Measurements from ENCODE around the gene PTEN.
"Not testable (repeated sequence)": the region's sequence is repeated elsewhere in the genome, so short reads cannot be mapped to it uniquely, and the experiment has no call there.

The PTEN gene

DNA sequence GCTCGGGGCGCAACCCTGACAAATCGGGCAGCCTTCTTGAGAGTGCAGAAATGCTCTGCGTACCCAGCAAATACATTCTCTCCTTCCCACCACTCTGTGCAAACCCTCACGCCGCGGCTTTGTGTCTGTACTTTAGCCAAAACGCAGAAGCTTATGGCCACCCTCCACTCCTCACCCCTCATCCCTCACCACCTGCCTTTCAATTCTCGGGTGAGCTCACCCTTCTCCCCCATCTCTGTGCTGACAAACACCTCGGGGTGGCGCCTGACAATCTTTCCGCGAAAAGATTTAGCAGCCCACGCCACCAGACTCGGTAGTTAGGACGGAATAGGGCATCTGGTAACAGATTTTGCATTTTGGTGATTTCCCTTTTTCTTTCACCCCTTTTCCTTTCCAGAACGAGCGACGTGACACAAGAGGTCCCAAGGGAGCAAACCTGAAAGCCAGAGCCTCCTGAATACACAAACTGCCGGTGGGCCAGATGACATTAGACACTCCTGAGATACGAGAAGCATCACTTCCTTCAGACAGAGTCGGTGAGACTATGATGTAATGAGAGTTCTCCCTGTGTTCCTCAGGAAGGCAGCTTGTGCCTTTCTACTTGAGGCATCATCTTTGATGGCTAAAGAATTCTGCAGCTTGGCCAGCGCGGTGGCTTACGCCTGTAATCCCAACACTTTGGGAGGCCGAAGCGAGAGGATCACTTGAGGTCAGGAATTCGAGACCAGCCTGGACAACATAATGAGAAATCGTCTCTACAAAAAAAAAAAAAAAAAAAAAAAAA lies 44.7 kb upstream of the PTEN start:
- H4K5ac ChIP-seq (ENCODE audit: low read length): no peak overlapping the region
- peak overlapping the region; percentile 73 for H3K9ac ChIP-seq (ENCODE audit: low read length)
- H3K4me3 ChIP-seq (ENCODE audit: low read length): peak overlapping the region; percentile 84
- H3K56ac ChIP-seq (ENCODE audit: low read length): peak overlapping the region; percentile 82
- H3K27ac ChIP-seq (ENCODE audit: low read depth, low read length): no peak overlapping the region
- peak; percentile 89 for DNase-seq
- H2BK120ac ChIP-seq (ENCODE audit: low read depth, low read length): no peak overlapping the region
- no CpG with 5 or more reads among the region's 29 CpGs for WGBS (ENCODE audit: extremely low coverage, insufficient coverage, low lambda C conversion rate)
- H4K8ac ChIP-seq (ENCODE audit: low read depth, low read length): no peak overlapping the region
- H3K27me3 ChIP-seq (ENCODE audit: insufficient read depth, low read length, poor library complexity): no peaks in the 10 kb centered on the region
- H3K79me2 ChIP-seq (ENCODE audit: control insufficient read depth, insufficient read depth, low read length): peaks cover 23% of the 10 kb centered on the region
- H3K4me2 ChIP-seq (ENCODE audit: low read length): peak overlapping the region; percentile 88
- H3K18ac ChIP-seq (ENCODE audit: low read length): no peak overlapping the region
- no peak overlapping the region for H3K23ac ChIP-seq (ENCODE audit: low read length)
- H3K79me1 ChIP-seq (ENCODE audit: low read length): peaks cover 1% of the 10 kb centered on the region
- no peaks in the 10 kb centered on the region for H3K36me3 ChIP-seq (ENCODE audit: control insufficient read depth, insufficient read depth, low read length)
- no peaks in the 10 kb centered on the region for H3K4me1 ChIP-seq (ENCODE audit: control insufficient read depth, low read depth, low read length)
- H3K4ac ChIP-seq (ENCODE audit: low read depth, low read length): no peak overlapping the region
- no peak overlapping the region for H2BK15ac ChIP-seq (replicated peaks; ENCODE audit: low read depth)
- no peak overlapping the region for H2BK5ac ChIP-seq (ENCODE audit: low read length)
- no peak overlapping the region for H2AK5ac ChIP-seq (ENCODE audit: low read length)

DNA sequence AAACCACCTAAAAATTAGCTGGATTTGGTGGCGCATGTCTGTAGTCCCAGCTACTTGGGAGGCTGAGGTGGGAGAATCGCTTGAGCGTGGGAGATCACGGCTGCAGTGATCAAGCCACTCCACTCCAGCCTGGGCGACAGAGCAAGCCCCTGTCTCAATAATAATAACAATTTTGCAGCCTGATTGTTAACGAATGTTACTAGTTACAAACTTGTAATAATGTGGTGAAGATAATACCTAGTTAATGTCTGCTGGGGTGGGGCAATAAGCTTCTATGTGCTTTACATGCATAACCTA lies 44.2 kb upstream of the PTEN start:
- no peak overlapping the region for H2BK120ac ChIP-seq (ENCODE audit: low read depth, low read length)
- H3K4ac ChIP-seq (ENCODE audit: low read depth, low read length): no peak overlapping the region
- no CpG with 5 or more reads among the region's 6 CpGs for WGBS (ENCODE audit: extremely low coverage, insufficient coverage, low lambda C conversion rate)
- H3K9ac ChIP-seq (ENCODE audit: low read length): no peak overlapping the region
- no peak overlapping the region for H3K4me2 ChIP-seq (ENCODE audit: low read length)
- no peak overlapping the region for H4K5ac ChIP-seq (ENCODE audit: low read length)
- no peaks in the 10 kb centered on the region for H3K4me1 ChIP-seq (ENCODE audit: control insufficient read depth, low read depth, low read length)
- no peak overlapping the region for H4K8ac ChIP-seq (ENCODE audit: low read depth, low read length)
- H2AK5ac ChIP-seq (ENCODE audit: low read length): no peak overlapping the region
- peaks cover 23% of the 10 kb centered on the region for H3K79me2 ChIP-seq (ENCODE audit: control insufficient read depth, insufficient read depth, low read length)
- H3K4me3 ChIP-seq (ENCODE audit: low read length): no peak overlapping the region
- no peak for DNase-seq
- H3K18ac ChIP-seq (ENCODE audit: low read length): no peak overlapping the region
- H3K27me3 ChIP-seq (ENCODE audit: insufficient read depth, low read length, poor library complexity): no peaks in the 10 kb centered on the region
- no peak overlapping the region for H2BK15ac ChIP-seq (replicated peaks; ENCODE audit: low read depth)
- H3K36me3 ChIP-seq (ENCODE audit: control insufficient read depth, insufficient read depth, low read length): no peaks in the 10 kb centered on the region
- H3K27ac ChIP-seq (ENCODE audit: low read depth, low read length): no peak overlapping the region
- no peak overlapping the region for H2BK5ac ChIP-seq (ENCODE audit: low read length)
- H3K23ac ChIP-seq (ENCODE audit: low read length): no peak overlapping the region
- H3K79me1 ChIP-seq (ENCODE audit: low read length): peaks cover 1% of the 10 kb centered on the region
- no peak overlapping the region for H3K56ac ChIP-seq (ENCODE audit: low read length)

DNA sequence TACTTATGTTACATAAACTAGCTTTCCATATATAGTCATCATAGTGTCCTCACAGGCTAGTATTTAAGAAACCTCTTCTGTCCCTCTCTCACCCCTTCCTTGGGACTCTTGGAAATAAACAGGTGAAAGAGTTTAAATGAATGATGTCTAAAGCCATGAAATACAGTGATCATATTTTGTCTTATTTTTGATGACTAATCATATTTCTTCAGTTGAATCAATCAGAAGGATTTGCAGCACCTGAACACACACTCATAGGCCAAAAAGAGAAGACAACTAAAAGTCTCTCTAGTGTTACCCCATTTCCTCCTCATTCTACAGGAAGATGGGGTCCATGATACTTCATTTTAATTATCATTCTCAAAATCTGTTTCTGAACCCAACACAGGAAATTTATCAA lies 36.8 kb upstream of the PTEN start:
- Histone ChIP-seq H4K8ac (ENCODE audit: low read depth, low read length) (no peak overlapping the region), H3K9ac (ENCODE audit: low read length) (no peak overlapping the region), H3K4ac (ENCODE audit: low read depth, low read length) (no peak overlapping the region), H2BK15ac (replicated peaks; ENCODE audit: low read depth) (no peak overlapping the region), H3K27me3 (ENCODE audit: insufficient read depth, low read length, poor library complexity) (no peaks in the 10 kb centered on the region), H2AK5ac (ENCODE audit: low read length) (no peak overlapping the region), H3K36me3 (ENCODE audit: control insufficient read depth, insufficient read depth, low read length) (no peaks in the 10 kb centered on the region), H3K4me3 (ENCODE audit: low read length) (no peak overlapping the region), H4K5ac (ENCODE audit: low read length) (no peak overlapping the region), H3K4me1 (ENCODE audit: control insufficient read depth, low read depth, low read length) (no peaks in the 10 kb centered on the region), H3K79me1 (ENCODE audit: low read length) (no peaks in the 10 kb centered on the region), H3K4me2 (ENCODE audit: low read length) (no peak overlapping the region), H3K27ac (ENCODE audit: low read depth, low read length) (no peak overlapping the region), H3K23ac (ENCODE audit: low read length) (no peak overlapping the region), H3K18ac (ENCODE audit: low read length) (no peak overlapping the region), H3K56ac (ENCODE audit: low read length) (no peak overlapping the region), H2BK120ac (ENCODE audit: low read depth, low read length) (no peak overlapping the region), H2BK5ac (ENCODE audit: low read length) (no peak overlapping the region), H3K79me2 (ENCODE audit: control insufficient read depth, insufficient read depth, low read length) (no peaks in the 10 kb centered on the region)
- DNase-seq: no peak

DNA sequence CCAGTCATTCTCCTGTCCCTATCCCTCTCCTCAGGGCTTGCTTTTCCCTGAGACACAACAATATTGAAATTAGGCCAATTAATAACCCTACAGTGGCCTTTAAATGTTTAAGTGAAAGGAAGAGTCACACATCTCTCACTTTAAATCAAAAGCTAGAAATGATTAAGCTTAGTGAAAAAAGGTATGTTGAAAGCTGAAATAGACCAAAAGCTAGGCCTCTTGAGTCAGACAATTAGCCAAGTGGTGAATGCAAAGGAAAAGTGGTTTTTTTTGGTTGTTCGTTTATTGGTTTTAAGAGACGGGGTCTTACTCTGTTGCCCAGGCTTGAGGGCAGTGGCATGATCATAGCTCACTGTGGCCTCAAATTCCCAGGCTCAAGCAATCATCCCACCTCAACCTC lies 35.7 kb upstream of the PTEN start:
- no peak overlapping the region for H4K5ac ChIP-seq (ENCODE audit: low read length)
- H3K79me1 ChIP-seq (ENCODE audit: low read length): no peaks in the 10 kb centered on the region
- H3K18ac ChIP-seq (ENCODE audit: low read length): no peak overlapping the region
- no peaks in the 10 kb centered on the region for H3K36me3 ChIP-seq (ENCODE audit: control insufficient read depth, insufficient read depth, low read length)
- H2BK5ac ChIP-seq (ENCODE audit: low read length): no peak overlapping the region
- no CpG with 5 or more reads among the region's 2 CpGs for WGBS (ENCODE audit: extremely low coverage, insufficient coverage, low lambda C conversion rate)
- H3K56ac ChIP-seq (ENCODE audit: low read length): no peak overlapping the region
- H3K4ac ChIP-seq (ENCODE audit: low read depth, low read length): no peak overlapping the region
- H3K4me1 ChIP-seq (ENCODE audit: control insufficient read depth, low read depth, low read length): no peaks in the 10 kb centered on the region
- DNase-seq: no peak
- H2AK5ac ChIP-seq (ENCODE audit: low read length): no peak overlapping the region
- H4K8ac ChIP-seq (ENCODE audit: low read depth, low read length): no peak overlapping the region
- H3K4me3 ChIP-seq (ENCODE audit: low read length): no peak overlapping the region
- H3K79me2 ChIP-seq (ENCODE audit: control insufficient read depth, insufficient read depth, low read length): no peaks in the 10 kb centered on the region
- H3K4me2 ChIP-seq (ENCODE audit: low read length): no peak overlapping the region
- no peak overlapping the region for H2BK15ac ChIP-seq (replicated peaks; ENCODE audit: low read depth)
- H3K27me3 ChIP-seq (ENCODE audit: insufficient read depth, low read length, poor library complexity): no peaks in the 10 kb centered on the region
- no peak overlapping the region for H2BK120ac ChIP-seq (ENCODE audit: low read depth, low read length)
- no peak overlapping the region for H3K27ac ChIP-seq (ENCODE audit: low read depth, low read length)
- no peak overlapping the region for H3K23ac ChIP-seq (ENCODE audit: low read length)
- no peak overlapping the region for H3K9ac ChIP-seq (ENCODE audit: low read length)

DNA sequence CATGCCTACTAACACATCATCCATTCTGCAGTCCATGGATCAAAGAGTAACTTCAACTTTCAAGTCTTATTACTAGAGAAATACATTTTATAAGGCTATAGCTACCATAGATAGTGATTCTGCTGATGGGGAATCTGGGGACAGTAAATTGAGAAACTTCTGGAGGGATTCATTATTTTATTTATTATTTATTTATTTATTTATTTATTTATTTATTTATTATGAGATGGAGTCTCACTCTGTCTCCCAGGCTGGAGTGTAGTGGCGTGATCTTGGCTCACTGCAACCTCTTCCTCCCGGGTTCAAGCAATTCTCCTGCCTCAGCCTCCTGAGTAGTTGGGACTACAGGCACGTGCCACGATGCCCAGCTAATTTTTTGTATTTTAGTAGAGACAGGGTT lies 34.4 kb upstream of the PTEN start:
- WGBS (ENCODE audit: extremely low coverage, insufficient coverage, low lambda C conversion rate): no CpG with 5 or more reads among the region's 4 CpGs
- not testable (repeated sequence) for H2BK120ac ChIP-seq (ENCODE audit: low read depth, low read length); H3K27me3 ChIP-seq (ENCODE audit: insufficient read depth, low read length, poor library complexity); H3K4me2 ChIP-seq (ENCODE audit: low read length); H2BK15ac ChIP-seq (replicated peaks; ENCODE audit: low read depth); H2BK5ac ChIP-seq (ENCODE audit: low read length); H3K4me3 ChIP-seq (ENCODE audit: low read length); H3K23ac ChIP-seq (ENCODE audit: low read length); H3K56ac ChIP-seq (ENCODE audit: low read length); H3K18ac ChIP-seq (ENCODE audit: low read length); H3K9ac ChIP-seq (ENCODE audit: low read length); H3K4me1 ChIP-seq (ENCODE audit: control insufficient read depth, low read depth, low read length); H3K36me3 ChIP-seq (ENCODE audit: control insufficient read depth, insufficient read depth, low read length); H2AK5ac ChIP-seq (ENCODE audit: low read length); H4K5ac ChIP-seq (ENCODE audit: low read length); H3K4ac ChIP-seq (ENCODE audit: low read depth, low read length); H3K27ac ChIP-seq (ENCODE audit: low read depth, low read length); H4K8ac ChIP-seq (ENCODE audit: low read depth, low read length); DNase-seq; H3K79me1 ChIP-seq (ENCODE audit: low read length); H3K79me2 ChIP-seq (ENCODE audit: control insufficient read depth, insufficient read depth, low read length)

DNA sequence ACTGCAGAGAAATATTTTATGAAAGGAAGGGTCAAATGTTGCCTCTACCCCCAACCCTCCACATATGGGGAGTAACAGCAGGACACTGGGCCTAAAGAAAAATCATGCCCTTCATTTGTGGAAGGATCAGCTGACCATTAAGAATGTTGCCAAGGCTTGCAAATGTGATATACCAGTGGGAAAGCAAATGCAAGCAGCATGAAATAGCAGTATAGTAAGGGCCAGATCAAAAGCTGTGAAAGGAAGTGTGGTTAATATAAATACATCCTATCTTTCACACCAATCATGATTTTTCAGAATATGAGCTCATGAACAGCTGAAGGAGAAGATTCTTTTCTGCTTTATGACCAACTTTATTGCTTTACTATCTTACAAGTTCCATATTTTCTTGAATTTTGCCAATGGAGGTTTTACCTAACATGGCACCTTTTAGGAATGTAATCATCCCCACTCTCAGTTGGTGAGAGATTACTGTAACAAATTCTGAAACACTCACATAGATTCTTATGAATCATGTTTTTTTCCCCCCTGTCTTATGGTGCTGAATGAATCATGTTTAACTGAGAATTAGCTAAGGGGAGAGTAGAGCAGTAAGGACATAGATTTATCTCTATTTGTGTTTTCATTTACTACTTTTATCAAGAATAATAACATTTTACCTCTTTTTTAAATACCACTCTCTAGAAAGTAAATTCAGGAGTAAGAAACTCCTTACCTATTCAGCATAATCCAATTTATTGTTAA lies 33.3 kb upstream of the PTEN start:
- Histone ChIP-seq H3K27me3 (ENCODE audit: insufficient read depth, low read length, poor library complexity) (no peaks in the 10 kb centered on the region), H3K4me1 (ENCODE audit: control insufficient read depth, low read depth, low read length) (no peaks in the 10 kb centered on the region), H2BK5ac (ENCODE audit: low read length) (no peak overlapping the region), H2BK15ac (replicated peaks; ENCODE audit: low read depth) (no peak overlapping the region), H3K4me2 (ENCODE audit: low read length) (no peak overlapping the region), H4K5ac (ENCODE audit: low read length) (no peak overlapping the region), H2AK5ac (ENCODE audit: low read length) (no peak overlapping the region), H3K79me2 (ENCODE audit: control insufficient read depth, insufficient read depth, low read length) (no peaks in the 10 kb centered on the region), H3K18ac (ENCODE audit: low read length) (no peak overlapping the region), H3K36me3 (ENCODE audit: control insufficient read depth, insufficient read depth, low read length) (no peaks in the 10 kb centered on the region), H3K9ac (ENCODE audit: low read length) (no peak overlapping the region), H2BK120ac (ENCODE audit: low read depth, low read length) (no peak overlapping the region), H3K4ac (ENCODE audit: low read depth, low read length) (no peak overlapping the region), H3K79me1 (ENCODE audit: low read length) (no peaks in the 10 kb centered on the region), H3K27ac (ENCODE audit: low read depth, low read length) (no peak overlapping the region), H3K4me3 (ENCODE audit: low read length) (no peak overlapping the region), H4K8ac (ENCODE audit: low read depth, low read length) (no peak overlapping the region), H3K23ac (ENCODE audit: low read length) (no peak overlapping the region), H3K56ac (ENCODE audit: low read length) (no peak overlapping the region)
- no peak for DNase-seq
